Fibroblast of skin of right quadriceps (primary cell): ENCODE data around the gene ACADSB.

ENCODE experiments used
- DNase-seq: peaks from one replicate; pipeline ENCODE4 v3.0.0-alpha.2; 2013

ACADSB gene

GRCh38 chr10:123008355-123009104 is at the start of gene ACADSB, which contains the start of gene IKZF5:
ACADSB (plus strand) TSS chr10:123009006; CDS start chr10:123009030, 24 bp downstream.
IKZF5 (minus strand) TSS chr10:123008795; CDS start chr10:122998625, 10,170 bp downstream.
- peak; percentile 98 for DNase-seq

- DNase-seq, result no peak
These were observed 46.4 kb upstream of the ACADSB start for GRCh38 chr10:122962405-122962804.

- no peak for DNase-seq
These were observed 41.9 kb upstream of the ACADSB start for GRCh38 chr10:122966879-122967278.

GRCh38 chr10:122968698-122969097 is 40.1 kb upstream of the ACADSB start:
- DNase-seq, result no peak

- no peak for DNase-seq
These were observed 34.8 kb upstream of the ACADSB start for GRCh38 chr10:122974023-122974422.

GRCh38 chr10:122974543-122975064 is 34.2 kb upstream of the ACADSB start:
- no peak for DNase-seq

GRCh38 chr10:122980209-122981065 is 28.4 kb upstream of the ACADSB start, which contains the start of gene PSTK:
PSTK (plus strand) TSS chr10:122980401; CDS start chr10:122980480, 79 bp downstream.
- DNase-seq, result peak; percentile 91

- peak; percentile 38 for DNase-seq
These were observed 27.7 kb upstream of the ACADSB start for GRCh38 chr10:122981066-122981464.

- no peak for DNase-seq
These were observed 24.9 kb upstream of the ACADSB start for GRCh38 chr10:122983898-122984297.

GRCh38 chr10:122984708-122985107 is 24.1 kb upstream of the ACADSB start:
- DNase-seq, result no peak

- DNase-seq, result no peak
These were observed 22.5 kb upstream of the ACADSB start for GRCh38 chr10:122986335-122986734.

- peak; percentile 31 for DNase-seq
These were observed 20.3 kb upstream of the ACADSB start for GRCh38 chr10:122988501-122988900.

GRCh38 chr10:122990278-122990677 is 18.5 kb upstream of the ACADSB start:
- DNase-seq, result no peak

GRCh38 chr10:122992031-122992585 is 16.7 kb upstream of the ACADSB start:
- DNase-seq, result no peak

GRCh38 chr10:122993797-122994336 is 14.9 kb upstream of the ACADSB start:
- no peak for DNase-seq

GRCh38 chr10:122995936-122996335 is 12.9 kb upstream of the ACADSB start:
- DNase-seq, result no peak

GRCh38 chr10:122997864-122998263 is 10.9 kb upstream of the ACADSB start:
- DNase-seq, result no peak

- DNase-seq, result no peak
These were observed 10.4 kb upstream of the ACADSB start for GRCh38 chr10:122998360-122998917.

- DNase-seq, result no peak
These were observed 9.9 kb upstream of the ACADSB start for GRCh38 chr10:122998934-122999333.

GRCh38 chr10:122999347-122999746 is 9.5 kb upstream of the ACADSB start:
- no peak for DNase-seq

- no peak for DNase-seq
These were observed 8.7 kb upstream of the ACADSB start for GRCh38 chr10:123000155-123000554.

- no peak for DNase-seq
These were observed 7.4 kb upstream of the ACADSB start for GRCh38 chr10:123001370-123001769.

- no peak for DNase-seq
These were observed 4.5 kb upstream of the ACADSB start for GRCh38 chr10:123004298-123004697.
